ENCODE results near the gene GLB1L.

The GLB1L gene

DNA sequence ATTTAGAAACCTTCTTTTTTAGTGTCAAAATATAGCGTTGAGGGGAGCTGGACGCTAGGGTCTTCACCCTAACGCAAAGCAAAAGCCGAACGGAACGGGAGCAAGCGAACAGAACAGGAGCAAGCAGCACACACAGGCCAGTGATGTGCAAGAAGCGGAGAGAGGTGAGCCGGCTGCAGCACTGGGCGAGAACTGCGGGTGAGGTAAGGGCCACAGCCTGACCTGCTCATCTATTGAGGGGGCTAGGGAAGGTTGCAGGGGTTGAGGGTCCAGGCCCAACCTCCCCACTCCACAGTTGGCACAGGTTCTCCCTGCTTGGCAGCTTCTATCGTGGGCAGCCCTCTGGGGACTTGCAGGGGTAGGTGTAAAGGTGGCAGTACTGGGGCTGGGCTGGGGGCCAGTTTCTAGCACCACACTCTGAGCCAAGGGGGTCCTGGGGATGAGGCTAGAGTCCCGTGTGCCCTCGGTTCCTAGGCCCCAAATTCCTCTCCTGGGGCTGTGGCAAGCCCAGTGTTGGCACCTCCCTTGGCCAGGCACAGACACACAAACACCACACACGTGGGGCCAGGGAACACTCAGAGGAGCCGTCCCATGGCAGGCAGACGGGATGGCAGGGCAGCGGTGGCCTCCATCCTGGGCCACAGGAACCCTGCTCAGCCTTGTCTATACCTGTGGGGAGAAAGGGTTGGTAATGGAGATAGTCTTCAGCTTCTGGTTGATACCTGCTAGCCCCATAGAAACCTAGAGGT lies 25.3 kb downstream of the GLB1L start:
- Mint-ChIP-seq H3K4me1 (ENCODE audit: low read depth in 2 of 2) (peaks cover 8 to 18% of the 10 kb centered on the region in 2 donors), H3K36me3 (ENCODE audit: insufficient read depth) (peaks cover 63% of the 10 kb centered on the region), H3K27ac (peak overlapping the region in 1 of 2 donors; percentile 36), H3K4me3 (peak overlapping the region in 1 of 2 donors; percentile 87), H3K27me3 (no peaks in the 10 kb centered on the region), H3K9me3 (no peaks in the 10 kb centered on the region)
- DNase-seq (no peak), ATAC-seq (replicated peaks) (no peak)

DNA sequence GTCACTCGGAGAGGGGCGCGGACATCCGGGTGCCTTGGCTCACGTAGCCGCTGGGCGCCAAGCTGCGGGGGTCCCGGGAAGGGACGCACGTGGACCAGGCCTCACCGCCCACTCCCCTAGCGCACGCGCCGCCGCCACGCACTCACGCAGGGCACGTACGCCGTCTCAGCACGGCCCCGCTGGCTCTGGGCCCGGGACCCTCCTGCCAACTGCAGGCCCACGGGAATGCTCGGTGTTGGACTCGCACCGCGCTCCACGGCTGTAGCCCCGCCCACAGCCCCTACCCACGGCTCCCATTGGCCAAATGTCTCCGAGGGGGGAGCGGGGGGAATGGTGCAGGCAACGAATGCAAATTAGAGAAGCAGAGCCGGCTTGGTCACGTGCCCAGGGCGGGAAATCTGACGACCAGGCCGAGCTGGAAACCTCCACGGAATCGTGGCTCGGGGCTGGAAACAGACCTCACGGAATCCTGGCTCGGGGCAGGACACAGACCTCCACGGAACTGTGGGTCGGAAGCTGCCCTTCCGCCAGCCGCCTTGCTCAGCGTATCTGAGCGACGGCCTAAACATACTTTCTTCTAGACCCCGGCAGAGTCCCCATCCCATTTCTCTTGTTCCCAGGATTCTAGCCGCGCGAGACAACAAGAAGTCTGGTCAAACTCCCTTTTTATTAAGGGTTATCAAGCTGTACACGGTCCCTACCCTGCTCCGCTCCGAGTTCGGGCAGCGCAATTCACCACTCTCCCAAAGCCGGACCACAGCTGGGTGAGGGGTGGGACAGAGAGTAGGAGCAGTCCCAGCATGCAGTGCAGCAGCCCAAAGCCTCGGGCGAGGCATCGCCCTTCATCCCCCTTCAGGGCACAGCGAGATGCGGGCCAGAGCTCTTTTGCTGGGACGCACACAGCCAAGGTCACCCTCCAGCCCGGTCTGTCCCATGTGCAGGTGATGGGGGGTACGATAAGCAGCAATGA lies 26.2 kb downstream of the GLB1L start, which contains the start of gene ABCB6:
ABCB6 (minus strand) TSS at position 227 of the 970 bp plus-strand sequence. CDS start 285 bp downstream, outside the sequence.
- Mint-ChIP-seq H3K9me3 (no peaks in the 10 kb centered on the region), H3K36me3 (ENCODE audit: insufficient read depth) (peaks cover 53% of the 10 kb centered on the region), H3K4me3 (peak within 1 kb of the TSS; percentile 83 to 87), H3K4me1 (ENCODE audit: low read depth in 2 of 2) (peaks cover 8 to 15% of the 10 kb centered on the region in 2 donors), H3K27me3 (no peaks in the 10 kb centered on the region), H3K27ac (peak within 1 kb of the TSS; percentile 35 to 90)
- DNase-seq (peak; percentile 69 to 76 (median 74)), ATAC-seq (replicated peaks) (peak; percentile 84)

- Mint-ChIP-seq H3K4me1 (ENCODE audit: low read depth in 2 of 2) (peaks cover 8 to 13% of the 10 kb centered on the region in 2 donors), H3K27me3 (no peaks in the 10 kb centered on the region), H3K27ac (peak overlapping the region; percentile 35 to 90), H3K9me3 (no peaks in the 10 kb centered on the region), H3K4me3 (peak overlapping the region; percentile 83 to 87), H3K36me3 (ENCODE audit: insufficient read depth) (peaks cover 46% of the 10 kb centered on the region)
- ATAC-seq (replicated peaks): peak; percentile 46
- DNase-seq: peak in 2 of 3 experiments; percentile 17 to 28
Observed at GRCh38 chr2:219218217-219218731, 27.0 kb downstream of the GLB1L start.

DNA sequence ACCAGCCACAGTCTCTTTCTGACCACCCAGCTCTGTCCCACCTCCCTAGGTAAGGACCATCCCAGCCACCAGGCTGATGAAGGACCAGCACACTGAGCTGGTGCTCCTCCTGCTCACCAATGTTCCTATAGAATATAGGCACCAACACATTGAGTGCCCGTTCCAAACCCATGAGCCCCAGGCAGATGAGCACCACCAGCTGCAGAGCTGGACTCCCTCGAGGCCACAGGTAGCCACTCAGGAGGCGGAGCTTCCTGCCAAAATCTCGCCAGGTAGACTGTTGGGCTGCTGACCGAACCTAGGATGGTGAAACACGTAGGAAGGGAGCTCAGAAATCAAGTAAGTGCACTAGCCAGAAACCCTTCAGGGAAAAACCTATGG lies 28.7 kb downstream of the GLB1L start:
- H3K36me3 Mint-ChIP-seq (ENCODE audit: insufficient read depth): peaks cover 32% of the 10 kb centered on the region
- H3K9me3 Mint-ChIP-seq: no peaks in the 10 kb centered on the region
- ATAC-seq (replicated peaks) (no peak), DNase-seq (no peak)
- H3K4me1 Mint-ChIP-seq (ENCODE audit: low read depth in 2 of 2): peaks cover 8 to 16% of the 10 kb centered on the region in 2 donors
- no peaks in the 10 kb centered on the region for H3K27me3 Mint-ChIP-seq
- peak overlapping the region in 1 of 2 donors; percentile 38 for H3K4me3 Mint-ChIP-seq
- H3K27ac Mint-ChIP-seq: peak overlapping the region in 1 of 2 donors; percentile 69

DNA sequence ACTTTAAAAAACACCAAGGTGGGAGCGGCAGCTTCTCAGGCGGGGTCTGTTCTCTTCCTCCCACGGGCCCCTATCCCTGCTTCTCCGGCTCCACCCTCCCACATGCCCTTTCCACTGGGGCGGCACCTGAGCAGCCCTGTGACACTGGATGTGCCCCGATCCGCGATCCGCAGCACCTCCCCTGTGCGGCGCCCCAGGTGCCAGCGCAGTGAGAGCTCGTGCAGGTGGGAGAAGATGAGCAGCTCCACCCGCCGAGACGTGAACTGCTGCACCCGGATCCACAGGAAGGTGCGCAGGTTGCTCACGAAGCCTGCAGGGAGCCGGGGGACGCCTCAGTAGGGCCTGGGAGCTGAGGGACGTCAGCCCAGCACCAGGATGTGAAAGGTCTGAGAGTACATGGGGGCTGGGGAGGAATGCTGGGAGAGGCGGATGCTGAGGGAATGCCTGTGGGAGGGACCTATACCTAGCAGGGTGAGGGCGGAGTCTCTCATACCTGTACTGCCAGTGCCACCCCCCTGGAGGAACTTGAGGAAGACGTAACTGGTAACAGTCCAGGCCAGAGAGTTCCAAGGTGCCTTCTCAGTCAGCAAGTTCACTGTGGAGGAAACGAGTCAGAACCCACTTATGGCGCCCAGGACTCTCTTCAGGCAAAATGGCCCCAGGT lies 29.2 kb downstream of the GLB1L start:
- H3K27ac Mint-ChIP-seq: peak overlapping the region in 1 of 2 donors; percentile 69
- no peaks in the 10 kb centered on the region for H3K27me3 Mint-ChIP-seq
- H3K4me3 Mint-ChIP-seq: no peak overlapping the region
- no peaks in the 10 kb centered on the region for H3K9me3 Mint-ChIP-seq
- H3K4me1 Mint-ChIP-seq (ENCODE audit: low read depth in 2 of 2): peaks cover 14 to 21% of the 10 kb centered on the region in 2 donors
- H3K36me3 Mint-ChIP-seq (ENCODE audit: insufficient read depth): peaks cover 27% of the 10 kb centered on the region
- ATAC-seq (replicated peaks) (no peak), DNase-seq (no peak)

DNA sequence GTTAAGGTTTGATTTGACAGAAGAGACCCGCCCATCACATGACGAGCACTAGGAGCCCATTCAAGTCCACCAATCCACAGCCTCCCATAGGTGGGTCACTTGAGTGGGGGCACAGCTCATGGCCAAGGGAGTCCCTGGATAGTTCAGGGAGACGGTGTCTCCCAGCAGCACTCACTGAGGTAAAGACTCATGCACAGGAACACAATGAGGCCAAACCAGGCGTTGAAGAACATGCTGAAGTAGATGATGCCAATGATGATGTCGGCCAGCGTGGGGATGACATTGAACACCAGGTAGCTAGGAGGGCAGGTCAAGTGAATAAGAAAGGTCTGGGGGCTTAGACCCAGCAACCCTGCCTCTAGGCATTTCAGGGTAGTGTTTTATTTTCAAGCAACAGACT lies 30.5 kb downstream of the GLB1L start:
- Mint-ChIP-seq H3K27me3 (no peaks in the 10 kb centered on the region), H3K4me1 (ENCODE audit: low read depth in 2 of 2) (peaks cover 16 to 20% of the 10 kb centered on the region in 2 donors), H3K36me3 (ENCODE audit: insufficient read depth) (peaks cover 20% of the 10 kb centered on the region), H3K27ac (no peak overlapping the region), H3K9me3 (no peaks in the 10 kb centered on the region), H3K4me3 (no peak overlapping the region)
- DNase-seq (no peak), ATAC-seq (replicated peaks) (no peak)

- H3K4me3 Mint-ChIP-seq: no peak overlapping the region
- peaks cover 16 to 20% of the 10 kb centered on the region in 2 donors for H3K4me1 Mint-ChIP-seq (ENCODE audit: low read depth in 2 of 2)
- H3K27me3 Mint-ChIP-seq: no peaks in the 10 kb centered on the region
- no peaks in the 10 kb centered on the region for H3K9me3 Mint-ChIP-seq
- DNase-seq: no peak
- ATAC-seq (replicated peaks): no peak
- peaks cover 15% of the 10 kb centered on the region for H3K36me3 Mint-ChIP-seq (ENCODE audit: insufficient read depth)
- H3K27ac Mint-ChIP-seq: peak overlapping the region in 1 of 2 donors; percentile 86
Observed at GRCh38 chr2:219214141-219214540, 31.1 kb downstream of the GLB1L start.

- no peak overlapping the region for H3K4me3 Mint-ChIP-seq
- no peak for ATAC-seq (replicated peaks)
- no peak for DNase-seq
- peaks cover 16 to 20% of the 10 kb centered on the region in 2 donors for H3K4me1 Mint-ChIP-seq (ENCODE audit: low read depth in 2 of 2)
- peak overlapping the region in 1 of 2 donors; percentile 86 for H3K27ac Mint-ChIP-seq
- no peaks in the 10 kb centered on the region for H3K27me3 Mint-ChIP-seq
- no peaks in the 10 kb centered on the region for H3K9me3 Mint-ChIP-seq
- H3K36me3 Mint-ChIP-seq (ENCODE audit: insufficient read depth): peaks cover 20% of the 10 kb centered on the region
Observed at GRCh38 chr2:219213486-219214071, 31.7 kb downstream of the GLB1L start.

DNA sequence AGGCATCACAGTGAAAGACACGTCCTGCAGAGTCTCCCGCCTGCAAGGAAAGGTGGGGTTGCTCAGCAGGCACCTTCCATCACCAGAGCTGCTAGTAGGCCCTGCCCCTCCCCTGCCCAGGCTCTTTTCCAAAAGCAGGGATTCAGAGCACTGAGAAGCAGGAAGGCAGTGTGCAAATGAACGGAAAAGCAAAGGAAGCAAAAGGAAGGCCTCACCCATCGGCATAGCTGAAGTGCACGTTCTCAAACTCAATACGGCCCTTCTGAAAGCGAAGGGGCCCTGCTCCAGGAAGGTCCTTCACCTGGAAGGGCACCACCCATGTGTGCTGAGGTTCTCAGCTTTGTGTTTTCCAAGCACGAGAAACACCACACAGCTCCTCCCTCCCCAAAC lies 32.2 kb downstream of the GLB1L start:
- Mint-ChIP-seq H3K27ac (peak overlapping the region in 1 of 2 donors; percentile 68), H3K36me3 (ENCODE audit: insufficient read depth) (peaks cover 21% of the 10 kb centered on the region), H3K9me3 (no peaks in the 10 kb centered on the region), H3K27me3 (no peaks in the 10 kb centered on the region), H3K4me3 (no peak overlapping the region), H3K4me1 (ENCODE audit: low read depth in 2 of 2) (peaks cover 20 to 24% of the 10 kb centered on the region in 2 donors)
- no peak for ATAC-seq (replicated peaks)
- DNase-seq: no peak

DNA sequence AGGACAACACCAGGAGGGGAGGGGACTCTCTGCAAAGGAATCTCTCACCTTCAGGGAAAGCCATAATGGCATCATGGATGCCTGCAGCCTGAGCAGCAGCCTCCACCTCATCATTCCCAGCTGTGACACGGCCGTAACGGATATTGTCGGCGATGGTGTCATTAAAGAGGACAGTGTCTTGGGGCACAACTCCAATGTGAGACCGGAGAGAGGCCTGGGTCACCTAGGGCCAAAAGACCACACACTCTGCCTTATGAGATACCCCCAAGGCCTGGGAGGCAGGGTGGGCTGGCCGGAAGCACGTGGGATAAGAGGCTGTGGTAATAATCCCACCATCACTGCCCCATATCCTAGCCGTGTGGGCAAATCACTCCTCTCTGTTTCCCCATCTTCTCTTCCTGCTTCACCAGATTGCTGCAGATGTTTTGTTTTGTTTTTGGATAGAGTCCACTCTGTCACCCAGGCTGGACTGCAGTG lies 34.3 kb downstream of the GLB1L start:
- Mint-ChIP-seq H3K27ac (peak overlapping the region; percentile 95), H3K36me3 (ENCODE audit: insufficient read depth) (peaks cover 20% of the 10 kb centered on the region), H3K4me3 (peak overlapping the region; percentile 70 to 72), H3K27me3 (no peaks in the 10 kb centered on the region), H3K9me3 (no peaks in the 10 kb centered on the region), H3K4me1 (ENCODE audit: low read depth in 2 of 2) (peaks cover 18 to 25% of the 10 kb centered on the region in 2 donors)
- no peak for DNase-seq
- no peak for ATAC-seq (replicated peaks)

GRCh38 chr2:219210196-219210885 lies 34.9 kb downstream of the GLB1L start:
- no peak for DNase-seq
- peak overlapping the region in 1 of 2 donors; percentile 8 for H3K4me3 Mint-ChIP-seq
- peaks cover 19 to 25% of the 10 kb centered on the region in 2 donors for H3K4me1 Mint-ChIP-seq (ENCODE audit: low read depth in 2 of 2)
- H3K9me3 Mint-ChIP-seq: no peaks in the 10 kb centered on the region
- H3K36me3 Mint-ChIP-seq (ENCODE audit: insufficient read depth): peaks cover 20% of the 10 kb centered on the region
- no peaks in the 10 kb centered on the region for H3K27me3 Mint-ChIP-seq
- no peak for ATAC-seq (replicated peaks)
- peak overlapping the region; percentile 51 to 71 for H3K27ac Mint-ChIP-seq
